HCT116 (cell line): ENCODE data around the gene ENOSF1. TPM values are rescaled to one million over a fixed set of nuclear protein-coding genes. Genes with fewer than 3 reads are reported as not detected.
"Not testable (repeated sequence)": the region's sequence is repeated elsewhere in the genome, so short reads cannot be mapped to it uniquely, and the experiment has no call there.

Experiments used
- ATAC-seq: fragments of 200-7000 bp; cut with Tn5 transposase; 2 replicates; pipeline ENCODE4 v1.9.1; 2020; ENCODE audit warnings: mild to moderate bottlenecking, moderate library complexity
- BruUV-seq: library from RNA; stranded (reverse); fragments of 400-500 nt; replicated peaks from 2 replicates; lab custom pipeline; 2021; lab: Mats Ljungman, UMichigan
- CTCF ChIA-PET: fragments of 300-600 bp; sonication (Branson Sonifier 250); formaldehyde crosslinking; loops from one replicate; lab custom pipeline; 2021; ENCODE audit warnings: antibody characterized with exemption; lab: Charles Lee
- POLR2A ChIA-PET: fragments of 300-600, 350-600 bp; sonication (Branson Sonifier 250); formaldehyde crosslinking; loops from one replicate; lab custom pipeline; 2021; ENCODE audit warnings: antibody characterized with exemption; lab: Charles Lee
- RAD21 ChIA-PET, 2 experiments: fragments of 300-600 bp; sonication (Branson Sonifier 250); formaldehyde crosslinking; loops; one replicate each; lab custom pipeline; 2023; ENCODE audit warnings: low total read pairs in 2 of 2; ENCODE audit not compliant: uncharacterized antibody in 2 of 2, unreplicated experiment in 2 of 2, low non-redundant PET in 1 of 2; lab: Charles Lee
- DNase-seq: peaks from one replicate; pipeline ENCODE4 v3.0.0-alpha.2; 2010; ENCODE audit warnings: low read depth, low spot score
- H2AFZ ChIP-seq: fragments of 200-600 bp; shearing (Covaris generic), sonication (generic); 2 replicates; pipeline ENCODE4 v1.6.1; 2017; ENCODE audit warnings: low read depth, mixed run types, mixed read lengths, antibody characterized with exemption, low read length; ENCODE audit not compliant: poor library complexity, severe bottlenecking
- H3K27ac ChIP-seq: 2 replicates; pipeline ENCODE4 v1.5.1; 2012; ENCODE audit warnings: low read depth, low read length
- H3K27me3 ChIP-seq: fragments of 200-600 bp; sonication (generic); 2 replicates; pipeline ENCODE4 v1.6.1; 2016; ENCODE audit warnings: mixed run types, low read length, mixed read lengths; ENCODE audit not compliant: insufficient read depth
- H3K36me3 ChIP-seq, 2 experiments: fragments of 200-500 bp in 1 of 2; fragments of 200-600 bp in 1 of 2; sonication (Bioruptor generic) in 1 of 2; sonication (generic) in 1 of 2; 2 replicates each; pipeline versions ENCODE4 v1.5.1 to v1.6.1; 2014 to 2016; ENCODE audit warnings: low read length in 2 of 2, inconsistent platforms in 1 of 2, mixed read lengths in 1 of 2, mixed run types in 1 of 2; ENCODE audit not compliant: insufficient read depth in 2 of 2, control insufficient read depth in 1 of 2
- H3K4me1 ChIP-seq, 2 experiments: fragments of 200-600 bp in 1 of 2; sonication (generic) in 1 of 2; 2 replicates each; pipeline versions ENCODE4 v1.5.1 to v1.6.1; 2012 to 2017; ENCODE audit warnings: low read length in 2 of 2, inconsistent platforms in 1 of 2, mild to moderate bottlenecking in 1 of 2, mixed read lengths in 1 of 2, mixed run types in 1 of 2, moderate library complexity in 1 of 2; ENCODE audit not compliant: insufficient read depth in 2 of 2, control insufficient read depth in 1 of 2
- H3K4me2 ChIP-seq: fragments of 200-600 bp; sonication (generic); 2 replicates; pipeline ENCODE4 v1.6.1; 2017; ENCODE audit warnings: mixed run types, low read length, mixed read lengths
- H3K4me3 ChIP-seq, 2 experiments: fragments of 200-600 bp in 1 of 2; sonication (generic) in 1 of 2; replicated peaks in 1 of 2; 2 replicates each; pipeline ENCODE4 v1.5.1; 2011 to 2016; ENCODE audit warnings: low read length in 2 of 2, control low read depth in 1 of 2, low read depth in 1 of 2, mild to moderate bottlenecking in 1 of 2, mixed read lengths in 1 of 2, mixed run types in 1 of 2
- H3K79me2 ChIP-seq: fragments of 200-600 bp; sonication (generic); 2 replicates; pipeline ENCODE4 v1.6.1; 2017; ENCODE audit warnings: mild to moderate bottlenecking, mixed run types, low read length, moderate library complexity, mixed read lengths; ENCODE audit not compliant: insufficient read depth
- H3K9ac ChIP-seq: fragments of 200-600 bp; sonication (generic); 2 replicates; pipeline ENCODE4 v1.6.1; 2016; ENCODE audit warnings: low read length, mixed read lengths
- H3K9me2 ChIP-seq: fragments of 200-600 bp; sonication (generic), shearing (Covaris generic); 2 replicates; pipeline ENCODE4 v1.6.1; 2017; ENCODE audit warnings: mixed run types, mild to moderate bottlenecking, moderate library complexity; ENCODE audit not compliant: insufficient read depth
- H3K9me3 ChIP-seq, 2 experiments: fragments of 200-500 bp in 1 of 2; fragments of 200-600 bp in 1 of 2; sonication (Bioruptor generic) in 1 of 2; sonication (generic) in 1 of 2; 2 replicates each; pipeline ENCODE4 v1.6.1; 2014 to 2017; ENCODE audit warnings: low read length in 2 of 2, mixed read lengths in 2 of 2, inconsistent platforms in 1 of 2, low read depth in 1 of 2, mild to moderate bottlenecking in 1 of 2, mixed run types in 1 of 2, moderate library complexity in 1 of 2; ENCODE audit not compliant: control insufficient read depth in 1 of 2, insufficient read depth in 1 of 2
- H4K20me1 ChIP-seq: fragments of 200-600 bp; sonication (generic), shearing (Covaris generic); 2 replicates; pipeline ENCODE4 v1.6.1; 2017; ENCODE audit warnings: mixed run types, mild to moderate bottlenecking, moderate library complexity; ENCODE audit not compliant: insufficient read depth
- ATF3 ChIP-seq: IDR thresholded peaks from 2 replicates; pipeline ENCODE4 v1.6.1; 2012
- CBX3 ChIP-seq: IDR thresholded peaks from 2 replicates; pipeline ENCODE4 v1.6.1; 2012; ENCODE audit warnings: low read depth
- CEBPB ChIP-seq: IDR thresholded peaks from 2 replicates; pipeline ENCODE4 v1.6.1; 2012; ENCODE audit warnings: low read depth
- MAX ChIP-seq: IDR thresholded peaks from 2 replicates; pipeline ENCODE4 v1.6.1; 2012
- POLR2AphosphoS5 ChIP-seq: IDR thresholded peaks from 2 replicates; pipeline ENCODE4 v1.6.1; 2011; ENCODE audit warnings: mild to moderate bottlenecking, low read depth, low read length, moderate library complexity
- RAD21 ChIP-seq: IDR thresholded peaks from 2 replicates; pipeline ENCODE4 v1.6.1; 2012; ENCODE audit warnings: low read depth, mild to moderate bottlenecking
- SP1 ChIP-seq: IDR thresholded peaks from 2 replicates; pipeline ENCODE4 v1.6.1; 2012; ENCODE audit warnings: low read depth
- YY1 ChIP-seq: IDR thresholded peaks from 2 replicates; pipeline ENCODE4 v1.6.1; 2011; ENCODE audit warnings: low read length, low read depth, moderate library complexity, mild to moderate bottlenecking; ENCODE audit not compliant: insufficient replicate concordance; ENCODE audit errors: extremely low read depth
- ZBTB33 ChIP-seq: IDR thresholded peaks from 2 replicates; pipeline ENCODE4 v1.6.1; 2011; ENCODE audit warnings: mild to moderate bottlenecking, low read length, moderate library complexity; ENCODE audit not compliant: insufficient replicate concordance; ENCODE audit errors: extremely low read depth
- ZFX ChIP-seq: fragments of 450-650 bp; IDR thresholded peaks from 2 replicates; pipeline ENCODE4 v1.6.1; 2017
- ZNF274 ChIP-seq: fragments of 200-500 bp; sonication (Bioruptor generic); IDR thresholded peaks from 2 replicates; pipeline ENCODE4 v1.6.1; 2014; ENCODE audit warnings: mild to moderate bottlenecking, low read depth, low read length, inconsistent platforms
- intact Hi-C: fragments of 100-400 bp; cut with micrococcal nuclease; formaldehyde crosslinking; loops from 2 replicates; pipeline ENCODE4 v1.10.0; 2022
- total RNA-seq: library from RNA; stranded (reverse); gene quantifications from one replicate; pipeline ENCODE4 v1.2.1, GENCODE V29; 2021; ENCODE audit not compliant: unreplicated experiment

Gene ENOSF1
- total RNA-seq, 1 experiment from 2014 or later = 90.0 TPM

GRCh38 chr18:682833-683232, 29.6 kb downstream of the ENOSF1 start:
- intact Hi-C loops = no loop called here
- Histone ChIP-seq H2AFZ (no peak overlapping the region), H3K4me1 (no peaks in the 10 kb centered on the region), H3K9me2 (no peaks in the 10 kb centered on the region), H3K27me3 (no peaks in the 10 kb centered on the region), H3K79me2 (no peaks in the 10 kb centered on the region), H3K4me2 (no peak overlapping the region), H3K4me3 (no peak overlapping the region), H3K9ac (no peak overlapping the region), H3K27ac (no peak overlapping the region), H3K36me3 (peaks cover 8 to 23% of the 10 kb centered on the region in 2 experiments), H3K9me3 (no peaks in the 10 kb centered on the region), H4K20me1 (no peaks in the 10 kb centered on the region)
- TF ChIP-seq CEBPB (no peak), ZNF274 (no peak), RAD21 (no peak), POLR2AphosphoS5 (no peak), CBX3 (no peak), ZBTB33 (no peak), MAX (no peak), ZFX (no peak), ATF3 (no peak), SP1 (no peak), YY1 (no peak)
- RAD21 ChIA-PET = no interaction called here
- BruUV-seq = no TSS peak
- POLR2A ChIA-PET = no interaction called here
- DNase-seq (no peak), ATAC-seq (no peak)
- CTCF ChIA-PET = no interaction called here

GRCh38 chr18:682416-682815, 30.0 kb downstream of the ENOSF1 start:
- H3K79me2 ChIP-seq, H3K27me3 ChIP-seq, H4K20me1 ChIP-seq, H3K27ac ChIP-seq, ATAC-seq, H3K4me1 ChIP-seq, DNase-seq, H2AFZ ChIP-seq, H3K9me2 ChIP-seq, POLR2A ChIA-PET, BruUV-seq, H3K9ac ChIP-seq, CTCF ChIA-PET, H3K4me3 ChIP-seq, intact Hi-C loops, H3K4me2 ChIP-seq, RAD21 ChIA-PET, H3K9me3 ChIP-seq: not testable (repeated sequence)
- H3K36me3 ChIP-seq = peaks cover 9 to 23% of the 10 kb centered on the region in 2 experiments
